Measurements from ENCODE around the gene IDH2.

IDH2 gene

GRCh38 chr15:90033448-90033847, 68.8 kb downstream of the IDH2 start:
- H3K9ac ChIP-seq (ENCODE audit: low read length), result peak overlapping the region; percentile 48
- no peaks in the 10 kb centered on the region for H3K9me3 ChIP-seq (ENCODE audit: control insufficient read depth, low read length)
- H3K4me3 ChIP-seq (ENCODE audit: low read length), result no peak overlapping the region
- H3K27me3 ChIP-seq (ENCODE audit: control insufficient read depth, insufficient read depth, low read length), result no peaks in the 10 kb centered on the region
- H3K4me1 ChIP-seq (ENCODE audit: control insufficient read depth, insufficient read depth, low read length), result peaks cover 81% of the 10 kb centered on the region
- no peaks in the 10 kb centered on the region for H3K36me3 ChIP-seq (ENCODE audit: control insufficient read depth, insufficient read depth, low read length)

Data from mucosa of stomach (tissue), 1 donor.